ENCODE results near the gene AGRP. TPM values are rescaled to one million over a fixed set of nuclear protein-coding genes. Genes with fewer than 3 reads are reported as not detected.

AGRP gene
- total RNA-seq, result not detected

DNA sequence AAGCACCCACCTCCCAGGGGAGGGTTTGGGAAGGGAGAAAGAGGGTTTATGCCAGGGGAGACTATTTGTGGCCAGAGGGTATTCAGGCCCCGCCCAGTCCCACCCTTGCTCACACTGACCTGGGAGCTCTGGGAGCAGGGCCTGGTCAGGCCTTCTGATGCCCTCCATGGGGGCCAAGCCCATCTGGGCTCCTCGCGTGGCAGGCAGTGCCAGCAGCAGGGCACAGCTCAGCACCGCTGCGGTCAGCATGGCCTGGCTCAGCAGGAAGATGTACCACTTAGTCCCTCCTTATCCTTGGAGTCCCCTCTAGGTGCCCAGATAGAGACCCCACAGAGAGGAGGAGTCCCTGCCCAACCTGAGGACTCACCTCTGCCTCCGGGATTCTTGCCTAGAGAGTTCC lies at the start of gene AGRP:
TSS of gene AGRP (minus strand) at position 398 of the 400 bp plus-strand sequence. CDS start at position 249, 149 bp downstream.
- Histone ChIP-seq H3K4me1 (ENCODE audit: insufficient read depth, low read length) (peaks cover 86% of the 10 kb centered on the region), H3K4me3 (ENCODE audit: low read length) (peak within 1 kb of the TSS; percentile 99), H3K9me3 (ENCODE audit: low read depth, low read length) (no peaks in the 10 kb centered on the region), H3K27me3 (ENCODE audit: insufficient read depth, low read length) (no peaks in the 10 kb centered on the region)

DNA sequence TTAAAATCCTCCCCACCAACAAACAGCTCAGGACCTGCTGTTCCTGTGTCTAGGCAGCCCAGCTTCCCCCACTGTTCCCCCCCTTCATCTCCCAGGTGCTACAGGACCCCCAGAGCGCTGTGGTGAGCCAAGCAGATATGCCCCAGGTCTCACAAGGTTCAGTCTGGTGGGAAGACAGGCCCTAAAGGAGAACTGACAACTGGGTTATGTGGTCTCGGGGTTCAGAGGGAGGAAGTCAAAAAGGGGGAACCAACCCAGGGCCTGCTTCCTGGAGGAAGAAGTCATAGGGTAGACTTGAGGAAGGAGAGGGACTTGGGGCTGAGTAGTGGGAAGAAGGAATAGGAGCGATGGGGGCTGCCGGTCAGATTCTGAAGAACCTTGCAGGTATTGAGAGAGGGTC lies 47.9 kb upstream of the AGRP start:
- H3K4me1 ChIP-seq (ENCODE audit: insufficient read depth, low read length), result peaks cover 60% of the 10 kb centered on the region

GRCh38 chr16:67530013-67530939 lies 46.9 kb upstream of the AGRP start:
- Histone ChIP-seq H3K4me1 (ENCODE audit: insufficient read depth, low read length) (peaks cover 59% of the 10 kb centered on the region), H3K4me3 (ENCODE audit: low read length) (peak overlapping the region; percentile 61)

More for the DNA sequence above, 47.9 kb upstream of the AGRP start:
- Histone ChIP-seq H3K27me3 (ENCODE audit: insufficient read depth, low read length) (no peaks in the 10 kb centered on the region), H3K9me3 (ENCODE audit: low read depth, low read length) (no peaks in the 10 kb centered on the region), H3K4me3 (ENCODE audit: low read length) (peak overlapping the region; percentile 61)

GRCh38 chr16:67529582-67530012 lies 46.2 kb upstream of the AGRP start:
- Histone ChIP-seq H3K9me3 (ENCODE audit: low read depth, low read length) (no peaks in the 10 kb centered on the region), H3K4me1 (ENCODE audit: insufficient read depth, low read length) (peaks cover 59% of the 10 kb centered on the region), H3K4me3 (ENCODE audit: low read length) (peak overlapping the region; percentile 61), H3K27me3 (ENCODE audit: insufficient read depth, low read length) (no peaks in the 10 kb centered on the region)

More at GRCh38 chr16:67530013-67530939, 46.9 kb upstream of the AGRP start:
- Histone ChIP-seq H3K27me3 (ENCODE audit: insufficient read depth, low read length) (no peaks in the 10 kb centered on the region), H3K9me3 (ENCODE audit: low read depth, low read length) (no peaks in the 10 kb centered on the region)

GRCh38 chr16:67528870-67529581 lies 45.7 kb upstream of the AGRP start:
- no peaks in the 10 kb centered on the region for H3K27me3 ChIP-seq (ENCODE audit: insufficient read depth, low read length)
- no peaks in the 10 kb centered on the region for H3K9me3 ChIP-seq (ENCODE audit: low read depth, low read length)
- peak overlapping the region; percentile 61 for H3K4me3 ChIP-seq (ENCODE audit: low read length)
- peaks cover 57% of the 10 kb centered on the region for H3K4me1 ChIP-seq (ENCODE audit: insufficient read depth, low read length)

- Histone ChIP-seq H3K4me3 (ENCODE audit: low read length) (peak within 1 kb of the TSS; percentile 61), H3K27me3 (ENCODE audit: insufficient read depth, low read length) (no peaks in the 10 kb centered on the region), H3K4me1 (ENCODE audit: insufficient read depth, low read length) (peaks cover 50% of the 10 kb centered on the region), H3K9me3 (ENCODE audit: low read depth, low read length) (no peaks in the 10 kb centered on the region)
These were observed 45.0 kb upstream of the AGRP start, which contains the start of gene RIPOR1 for GRCh38 chr16:67528222-67528869. TSS of gene RIPOR1 (plus strand) at chr16:67528829. CDS start at chr16:67538447, 9,618 bp downstream.

DNA sequence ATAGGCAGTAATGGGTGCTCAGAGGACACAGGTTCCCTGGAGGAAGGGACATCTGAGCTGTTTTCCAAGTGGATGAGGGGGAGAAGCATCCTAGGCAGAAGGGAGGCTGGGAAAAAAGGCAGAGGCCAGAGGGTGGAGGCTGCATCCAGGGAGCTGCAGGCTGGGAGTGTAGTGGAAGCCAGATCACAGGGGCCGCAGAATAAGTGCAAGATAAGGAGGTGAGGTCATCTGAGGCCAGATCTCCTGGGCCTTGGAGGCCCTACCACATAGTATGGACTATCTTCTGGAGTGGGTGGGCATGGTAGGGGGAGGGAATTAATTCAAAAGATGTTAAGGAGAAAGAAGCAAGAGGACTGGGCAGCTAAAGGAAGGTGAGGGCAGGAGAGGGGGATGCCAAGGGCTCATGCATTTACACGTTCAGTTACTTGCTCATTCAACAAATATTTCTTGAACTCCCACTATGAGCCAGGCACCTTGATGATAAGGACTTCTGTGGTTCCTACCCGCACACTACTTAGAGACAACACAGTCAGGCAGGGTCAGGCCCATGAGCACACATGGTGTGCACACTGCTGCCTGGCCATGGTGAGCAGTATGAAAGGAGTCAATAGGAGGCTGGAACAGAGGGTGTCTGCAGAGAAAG lies 42.9 kb upstream of the AGRP start:
- Histone ChIP-seq H3K9me3 (ENCODE audit: low read depth, low read length) (no peaks in the 10 kb centered on the region), H3K4me1 (ENCODE audit: insufficient read depth, low read length) (peaks cover 37% of the 10 kb centered on the region), H3K4me3 (ENCODE audit: low read length) (no peak overlapping the region), H3K27me3 (ENCODE audit: insufficient read depth, low read length) (no peaks in the 10 kb centered on the region)

DNA sequence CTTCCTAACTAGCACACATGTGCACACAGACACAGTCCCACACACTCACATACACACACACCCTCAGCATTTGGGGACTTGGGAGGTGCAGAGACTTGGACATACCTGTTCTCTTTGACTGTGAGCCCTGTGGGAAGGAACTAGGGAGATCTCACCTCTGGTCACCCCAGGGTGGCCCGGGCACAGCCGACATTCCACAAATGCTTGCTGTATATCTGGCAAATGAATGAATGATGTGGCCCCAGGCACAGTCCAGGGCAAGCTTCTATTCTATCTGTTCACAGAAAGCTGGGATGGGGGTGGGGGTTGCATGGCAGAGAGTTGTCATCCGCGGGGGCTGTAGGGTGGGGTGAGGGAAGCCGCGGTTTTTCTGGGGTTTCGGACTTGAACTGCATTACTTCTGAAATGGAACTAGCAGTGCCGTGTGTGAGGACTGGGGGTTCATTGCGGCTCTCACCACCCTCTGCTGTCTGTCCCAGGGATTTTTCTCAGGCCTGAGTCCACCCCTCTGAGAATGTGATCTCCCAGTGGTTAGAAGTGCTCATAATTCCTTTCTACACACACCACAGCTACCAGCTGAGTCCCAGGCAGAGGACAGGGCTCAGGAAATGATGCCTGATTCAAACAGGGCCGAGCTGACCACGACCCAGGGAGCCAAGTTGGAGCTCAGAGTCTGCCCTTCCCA lies 42.0 kb upstream of the AGRP start:
- Histone ChIP-seq H3K9me3 (ENCODE audit: low read depth, low read length) (no peaks in the 10 kb centered on the region), H3K4me1 (ENCODE audit: insufficient read depth, low read length) (peaks cover 33% of the 10 kb centered on the region), H3K27me3 (ENCODE audit: insufficient read depth, low read length) (no peaks in the 10 kb centered on the region), H3K4me3 (ENCODE audit: low read length) (no peak overlapping the region)

DNA sequence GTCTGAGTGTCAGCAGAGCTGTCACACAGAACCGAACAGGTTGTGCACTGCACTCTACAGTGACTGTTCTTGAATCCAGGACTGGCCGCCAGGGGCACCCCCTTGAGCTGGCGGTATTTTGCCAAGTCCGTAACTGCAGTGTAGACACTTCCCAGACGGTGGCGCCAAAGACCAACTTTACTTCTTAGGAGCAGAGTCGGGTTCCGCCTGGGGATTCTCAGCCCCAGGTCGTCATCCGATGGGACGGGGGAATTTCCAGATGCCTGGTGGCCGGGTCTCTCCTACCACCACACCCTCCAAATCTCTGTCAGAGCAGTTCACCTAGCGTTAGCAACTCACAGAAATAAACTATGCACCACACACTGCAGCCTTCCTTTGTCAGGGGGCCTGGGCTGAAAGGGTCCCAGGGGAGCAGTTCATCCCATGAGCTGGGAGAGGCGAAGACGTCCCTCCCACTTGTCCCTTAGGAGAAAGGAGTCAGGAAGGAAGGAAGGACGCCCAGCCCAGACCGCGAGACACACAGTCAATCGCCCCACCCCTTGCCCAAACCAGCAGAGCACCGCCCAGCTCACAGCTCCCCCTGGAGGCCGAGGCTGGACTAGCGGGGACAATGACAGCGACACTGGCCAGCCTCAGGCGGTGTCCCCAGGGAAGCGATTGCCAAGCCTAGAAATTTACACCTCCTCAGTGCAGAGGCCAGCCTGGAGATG lies 37.9 kb upstream of the AGRP start:
- Histone ChIP-seq H3K4me3 (ENCODE audit: low read length) (peak overlapping the region; percentile 38), H3K27me3 (ENCODE audit: insufficient read depth, low read length) (no peaks in the 10 kb centered on the region), H3K9me3 (ENCODE audit: low read depth, low read length) (no peaks in the 10 kb centered on the region), H3K4me1 (ENCODE audit: insufficient read depth, low read length) (peaks cover 47% of the 10 kb centered on the region)

GRCh38 chr16:67519242-67519641 lies 35.9 kb upstream of the AGRP start:
- Histone ChIP-seq H3K9me3 (ENCODE audit: low read depth, low read length) (no peaks in the 10 kb centered on the region), H3K4me3 (ENCODE audit: low read length) (no peak overlapping the region), H3K27me3 (ENCODE audit: insufficient read depth, low read length) (no peaks in the 10 kb centered on the region), H3K4me1 (ENCODE audit: insufficient read depth, low read length) (peaks cover 60% of the 10 kb centered on the region)

GRCh38 chr16:67518676-67519075 lies 35.3 kb upstream of the AGRP start:
- Histone ChIP-seq H3K4me1 (ENCODE audit: insufficient read depth, low read length) (peaks cover 65% of the 10 kb centered on the region), H3K4me3 (ENCODE audit: low read length) (no peak overlapping the region), H3K9me3 (ENCODE audit: low read depth, low read length) (no peaks in the 10 kb centered on the region), H3K27me3 (ENCODE audit: insufficient read depth, low read length) (no peaks in the 10 kb centered on the region)

- Histone ChIP-seq H3K4me3 (ENCODE audit: low read length) (no peak overlapping the region), H3K4me1 (ENCODE audit: insufficient read depth, low read length) (peaks cover 71% of the 10 kb centered on the region)
These were observed 34.5 kb upstream of the AGRP start for GRCh38 chr16:67517661-67518423.

GRCh38 chr16:67517155-67517445 lies 33.8 kb upstream of the AGRP start:
- Histone ChIP-seq H3K4me3 (ENCODE audit: low read length) (no peak overlapping the region), H3K27me3 (ENCODE audit: insufficient read depth, low read length) (no peaks in the 10 kb centered on the region), H3K4me1 (ENCODE audit: insufficient read depth, low read length) (peaks cover 71% of the 10 kb centered on the region), H3K9me3 (ENCODE audit: low read depth, low read length) (no peaks in the 10 kb centered on the region)

More at GRCh38 chr16:67517661-67518423, 34.5 kb upstream of the AGRP start:
- Histone ChIP-seq H3K27me3 (ENCODE audit: insufficient read depth, low read length) (no peaks in the 10 kb centered on the region), H3K9me3 (ENCODE audit: low read depth, low read length) (no peaks in the 10 kb centered on the region)

Measured in mononuclear cell (primary cell).